HAP-1 (cell line): Measurements from ENCODE around the gene SPATA13.

ENCODE experiments used
- DNase-seq, 2 experiments: peaks; one replicate each; pipeline ENCODE4 v3.0.0-alpha.2; 2016 to 2020; ENCODE audit warnings: low spot score in 2 of 2
- H3K27me3 ChIP-seq: fragments of 250-450 bp; sonication (Bioruptor Pico); 2 replicates; pipeline ENCODE4 v1.5.1; 2020; ENCODE audit warnings: low read depth, mild to moderate bottlenecking, moderate library complexity
- H3K36me3 ChIP-seq: fragments of 250-450 bp; sonication (Bioruptor Pico); replicated peaks from 2 replicates; pipeline ENCODE4 v1.5.1; 2020; ENCODE audit warnings: mild to moderate bottlenecking
- H3K4me1 ChIP-seq: fragments of 250-450 bp; sonication (Bioruptor Pico); 2 replicates; pipeline ENCODE4 v1.5.1; 2020; ENCODE audit warnings: mild to moderate bottlenecking
- H3K4me3 ChIP-seq: fragments of 250-450 bp; sonication (Bioruptor Pico); 2 replicates; pipeline ENCODE4 v1.5.1; 2020; ENCODE audit warnings: mild to moderate bottlenecking, moderate library complexity
- H3K9me3 ChIP-seq: fragments of 250-450 bp; sonication (Bioruptor Pico); 2 replicates; pipeline ENCODE4 v1.5.1; 2020; ENCODE audit warnings: mild to moderate bottlenecking, moderate library complexity
- in situ Hi-C: fragments of 300-500 bp; cut with MboI; formaldehyde crosslinking; loops from 3 replicates; pipeline ENCODE4 v1.14.3; 2020; ENCODE audit warnings: low sequenced_read_pairs, inconsistent platforms, mixed read lengths

Gene SPATA13

GRCh38 chr13:24274452-24275021, 114.0 kb downstream of the SPATA13 start:
- DNase-seq = no peak

GRCh38 chr13:24275041-24275440, 114.5 kb downstream of the SPATA13 start:
- Histone ChIP-seq H3K4me1 (peaks cover 15% of the 10 kb centered on the region), H3K27me3 (no peaks in the 10 kb centered on the region), H3K9me3 (no peaks in the 10 kb centered on the region), H3K4me3 (no peak overlapping the region), H3K36me3 (no peaks in the 10 kb centered on the region)
- DNase-seq = no peak
- in situ Hi-C loops = no loop called here

More at GRCh38 chr13:24274452-24275021, 114.0 kb downstream of the SPATA13 start:
- no peaks in the 10 kb centered on the region for H3K27me3 ChIP-seq
- peaks cover 15% of the 10 kb centered on the region for H3K4me1 ChIP-seq
- in situ Hi-C loops = no loop called here
- no peak overlapping the region for H3K4me3 ChIP-seq
- no peaks in the 10 kb centered on the region for H3K36me3 ChIP-seq
- no peaks in the 10 kb centered on the region for H3K9me3 ChIP-seq

GRCh38 chr13:24276306-24276705, 115.8 kb downstream of the SPATA13 start:
- in situ Hi-C loops = no loop called here
- no peaks in the 10 kb centered on the region for H3K9me3 ChIP-seq
- H3K36me3 ChIP-seq = no peaks in the 10 kb centered on the region
- H3K27me3 ChIP-seq = no peaks in the 10 kb centered on the region
- peaks cover 10% of the 10 kb centered on the region for H3K4me1 ChIP-seq
- no peak for DNase-seq
- no peak overlapping the region for H3K4me3 ChIP-seq

GRCh38 chr13:24276861-24277260, 116.3 kb downstream of the SPATA13 start:
- no peaks in the 10 kb centered on the region for H3K27me3 ChIP-seq
- in situ Hi-C loops = no loop called here
- H3K9me3 ChIP-seq = no peaks in the 10 kb centered on the region
- peaks cover 6% of the 10 kb centered on the region for H3K4me1 ChIP-seq
- H3K36me3 ChIP-seq = no peaks in the 10 kb centered on the region
- no peak overlapping the region for H3K4me3 ChIP-seq
- no peak for DNase-seq

GRCh38 chr13:24277761-24278160, 117.2 kb downstream of the SPATA13 start:
- Histone ChIP-seq H3K4me1 (no peaks in the 10 kb centered on the region), H3K36me3 (no peaks in the 10 kb centered on the region), H3K4me3 (no peak overlapping the region), H3K9me3 (no peaks in the 10 kb centered on the region), H3K27me3 (no peaks in the 10 kb centered on the region)
- DNase-seq = no peak
- in situ Hi-C loops = no loop called here

GRCh38 chr13:24279327-24280110, 119.0 kb downstream of the SPATA13 start:
- H3K4me3 ChIP-seq = no peak overlapping the region
- no peaks in the 10 kb centered on the region for H3K9me3 ChIP-seq
- H3K27me3 ChIP-seq = no peaks in the 10 kb centered on the region
- no peaks in the 10 kb centered on the region for H3K4me1 ChIP-seq
- in situ Hi-C loops = no loop called here
- H3K36me3 ChIP-seq = no peaks in the 10 kb centered on the region
- no peak for DNase-seq

- Histone ChIP-seq H3K36me3 (no peaks in the 10 kb centered on the region), H3K4me3 (no peak overlapping the region), H3K4me1 (no peaks in the 10 kb centered on the region), H3K27me3 (no peaks in the 10 kb centered on the region), H3K9me3 (no peaks in the 10 kb centered on the region)
- DNase-seq = no peak
- in situ Hi-C loops = no loop called here
Measured at GRCh38 chr13:24280720-24281119, 120.2 kb downstream of the SPATA13 start.

GRCh38 chr13:24281188-24282008, 120.9 kb downstream of the SPATA13 start:
- H3K4me3 ChIP-seq = no peak overlapping the region
- H3K36me3 ChIP-seq = 0 out of 2 replicates have a peak, but pooled peaks cover 2% of the 10 kb centered on the region
- no peaks in the 10 kb centered on the region for H3K9me3 ChIP-seq
- DNase-seq = no peak
- in situ Hi-C loops = no loop called here
- H3K4me1 ChIP-seq = no peaks in the 10 kb centered on the region
- H3K27me3 ChIP-seq = no peaks in the 10 kb centered on the region

GRCh38 chr13:24282256-24282655, 121.7 kb downstream of the SPATA13 start:
- no peaks in the 10 kb centered on the region for H3K4me1 ChIP-seq
- H3K27me3 ChIP-seq = no peaks in the 10 kb centered on the region
- no peaks in the 10 kb centered on the region for H3K9me3 ChIP-seq
- no peak overlapping the region for H3K4me3 ChIP-seq
- 0 out of 2 replicates have a peak, but pooled peaks cover 2% of the 10 kb centered on the region for H3K36me3 ChIP-seq
- no peak for DNase-seq
- in situ Hi-C loops = no loop called here

- no peaks in the 10 kb centered on the region for H3K9me3 ChIP-seq
- H3K4me3 ChIP-seq = no peak overlapping the region
- DNase-seq = no peak
- H3K36me3 ChIP-seq = 0 out of 2 replicates have a peak, but pooled peaks cover 2% of the 10 kb centered on the region
- H3K4me1 ChIP-seq = no peaks in the 10 kb centered on the region
- in situ Hi-C loops = no loop called here
- no peaks in the 10 kb centered on the region for H3K27me3 ChIP-seq
Measured at GRCh38 chr13:24284889-24285565, 124.5 kb downstream of the SPATA13 start.

GRCh38 chr13:24286624-24287023, 126.1 kb downstream of the SPATA13 start:
- no peak overlapping the region for H3K4me3 ChIP-seq
- peaks cover 2% of the 10 kb centered on the region; the same call in 1 of the 2 replicates for H3K36me3 ChIP-seq
- in situ Hi-C loops = no loop called here
- no peaks in the 10 kb centered on the region for H3K4me1 ChIP-seq
- no peaks in the 10 kb centered on the region for H3K9me3 ChIP-seq
- DNase-seq = no peak
- H3K27me3 ChIP-seq = no peaks in the 10 kb centered on the region

GRCh38 chr13:24287748-24288287, 127.3 kb downstream of the SPATA13 start:
- peaks cover 2% of the 10 kb centered on the region; the same call in 1 of the 2 replicates for H3K36me3 ChIP-seq
- no peak overlapping the region for H3K4me3 ChIP-seq
- no peak for DNase-seq
- no peaks in the 10 kb centered on the region for H3K27me3 ChIP-seq
- no peaks in the 10 kb centered on the region for H3K9me3 ChIP-seq
- H3K4me1 ChIP-seq = no peaks in the 10 kb centered on the region
- in situ Hi-C loops = no loop called here

- H3K36me3 ChIP-seq = peaks cover 2% of the 10 kb centered on the region; the same call in 1 of the 2 replicates
- no peaks in the 10 kb centered on the region for H3K9me3 ChIP-seq
- in situ Hi-C loops = no loop called here
- DNase-seq = no peak
- no peaks in the 10 kb centered on the region for H3K4me1 ChIP-seq
- no peak overlapping the region for H3K4me3 ChIP-seq
- H3K27me3 ChIP-seq = no peaks in the 10 kb centered on the region
Measured at GRCh38 chr13:24288870-24289269, 128.3 kb downstream of the SPATA13 start.
